ENCODE results near the gene CMC2.

Gene CMC2

DNA sequence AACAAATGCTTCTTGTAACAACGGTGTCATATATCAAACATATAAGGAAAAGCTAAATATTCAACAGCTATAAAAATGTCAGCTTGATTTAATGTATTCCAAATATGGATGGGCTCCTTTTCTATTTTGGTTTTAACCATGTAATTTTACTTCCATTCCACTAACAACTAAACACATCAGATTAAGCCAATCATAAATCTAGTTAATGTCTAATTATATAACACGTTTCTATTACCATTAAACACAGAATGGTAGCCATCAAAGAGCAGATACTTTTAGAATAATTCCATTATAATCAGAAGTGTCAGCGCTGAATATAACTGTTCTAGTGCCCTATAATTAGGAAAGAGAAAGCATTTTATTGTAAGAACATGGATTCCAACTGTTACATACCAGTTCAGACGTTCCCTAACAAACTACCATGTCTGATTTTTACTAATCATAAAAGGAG, 10.0 kb downstream of the CMC2 start:
- H2AFZ ChIP-seq (ENCODE audit: low read depth, low read length): no peak overlapping the region
- no peaks in the 10 kb centered on the region for H3K9me3 ChIP-seq (ENCODE audit: low read length)
- H3K4me1 ChIP-seq (ENCODE audit: insufficient read depth, low read length): peaks cover 4% of the 10 kb centered on the region
- no peak overlapping the region for H3K4me3 ChIP-seq (ENCODE audit: low read length)
- peaks cover 5% of the 10 kb centered on the region for H3K36me3 ChIP-seq (ENCODE audit: insufficient read depth, low read length)
- no peaks in the 10 kb centered on the region for H3K27me3 ChIP-seq (ENCODE audit: insufficient read depth, low read length)

DNA sequence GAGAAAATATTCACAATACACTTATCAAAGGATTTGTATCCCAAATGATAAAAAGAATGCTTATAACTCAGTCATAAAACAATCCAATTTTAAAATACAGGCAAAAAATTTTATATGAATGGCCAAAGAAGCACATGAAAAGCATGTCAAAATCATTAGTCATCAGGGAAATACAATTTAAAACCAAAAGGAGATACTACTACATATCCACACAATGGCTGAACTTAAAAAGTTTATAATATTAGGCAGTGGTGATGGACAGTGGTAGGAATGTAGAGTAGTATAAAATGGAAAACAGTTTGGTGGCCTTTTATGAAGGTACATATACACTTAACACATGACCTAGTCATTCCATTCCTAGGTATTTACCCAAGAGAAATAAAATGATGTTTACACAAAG, 12.2 kb downstream of the CMC2 start:
- Histone ChIP-seq H3K27me3 (ENCODE audit: insufficient read depth, low read length) (no peaks in the 10 kb centered on the region), H3K4me3 (ENCODE audit: low read length) (no peak overlapping the region), H3K4me1 (ENCODE audit: insufficient read depth, low read length) (peaks cover 4% of the 10 kb centered on the region), H3K9me3 (ENCODE audit: low read length) (no peaks in the 10 kb centered on the region), H3K36me3 (ENCODE audit: insufficient read depth, low read length) (peaks cover 9% of the 10 kb centered on the region), H2AFZ (ENCODE audit: low read depth, low read length) (no peak overlapping the region)

DNA sequence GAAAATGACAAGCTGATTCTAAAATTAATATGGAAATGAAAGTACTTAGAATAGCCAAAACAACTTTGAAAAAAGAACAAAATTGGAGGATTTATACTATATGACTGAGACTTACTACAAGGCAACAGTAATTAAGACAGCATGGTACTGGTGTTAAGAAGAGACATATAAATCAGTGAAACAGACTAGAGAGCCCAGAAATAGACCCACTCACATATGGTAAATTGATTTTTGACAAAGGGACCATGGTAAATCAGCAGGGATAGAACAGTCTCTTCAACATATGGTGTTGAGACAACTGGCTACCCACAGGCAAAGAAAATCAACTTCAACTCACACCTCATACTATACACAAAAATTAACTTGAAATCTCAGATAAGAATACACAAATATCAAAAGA, 12.9 kb downstream of the CMC2 start:
- no peaks in the 10 kb centered on the region for H3K9me3 ChIP-seq (ENCODE audit: low read length)
- no peaks in the 10 kb centered on the region for H3K27me3 ChIP-seq (ENCODE audit: insufficient read depth, low read length)
- peaks cover 9% of the 10 kb centered on the region for H3K36me3 ChIP-seq (ENCODE audit: insufficient read depth, low read length)
- H3K4me1 ChIP-seq (ENCODE audit: insufficient read depth, low read length): peaks cover 4% of the 10 kb centered on the region
- H2AFZ ChIP-seq (ENCODE audit: low read depth, low read length): no peak overlapping the region
- no peak overlapping the region for H3K4me3 ChIP-seq (ENCODE audit: low read length)

DNA sequence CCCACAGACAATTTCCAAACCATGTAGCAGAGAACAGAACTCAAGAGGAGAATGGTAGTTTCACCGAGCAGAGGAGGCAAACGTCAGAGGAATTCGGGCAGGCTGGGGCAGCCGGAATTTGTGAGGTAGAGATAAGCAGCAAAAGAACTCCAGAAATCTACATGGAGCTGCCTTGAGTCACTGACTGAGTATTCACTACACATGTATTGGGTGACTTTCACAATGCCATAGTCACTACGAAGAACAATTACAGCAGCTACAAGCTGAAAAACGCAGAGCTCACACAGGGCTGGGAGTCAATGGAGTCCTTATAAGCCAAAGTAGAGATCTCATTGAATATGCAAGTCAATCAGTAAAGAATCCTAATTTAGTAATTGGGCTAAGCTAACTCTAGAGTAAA, 13.4 kb downstream of the CMC2 start:
- Histone ChIP-seq H2AFZ (ENCODE audit: low read depth, low read length) (no peak overlapping the region), H3K27me3 (ENCODE audit: insufficient read depth, low read length) (no peaks in the 10 kb centered on the region), H3K4me3 (ENCODE audit: low read length) (no peak overlapping the region), H3K9me3 (ENCODE audit: low read length) (no peaks in the 10 kb centered on the region), H3K36me3 (ENCODE audit: insufficient read depth, low read length) (peaks cover 9% of the 10 kb centered on the region), H3K4me1 (ENCODE audit: insufficient read depth, low read length) (peaks cover 4% of the 10 kb centered on the region)

DNA sequence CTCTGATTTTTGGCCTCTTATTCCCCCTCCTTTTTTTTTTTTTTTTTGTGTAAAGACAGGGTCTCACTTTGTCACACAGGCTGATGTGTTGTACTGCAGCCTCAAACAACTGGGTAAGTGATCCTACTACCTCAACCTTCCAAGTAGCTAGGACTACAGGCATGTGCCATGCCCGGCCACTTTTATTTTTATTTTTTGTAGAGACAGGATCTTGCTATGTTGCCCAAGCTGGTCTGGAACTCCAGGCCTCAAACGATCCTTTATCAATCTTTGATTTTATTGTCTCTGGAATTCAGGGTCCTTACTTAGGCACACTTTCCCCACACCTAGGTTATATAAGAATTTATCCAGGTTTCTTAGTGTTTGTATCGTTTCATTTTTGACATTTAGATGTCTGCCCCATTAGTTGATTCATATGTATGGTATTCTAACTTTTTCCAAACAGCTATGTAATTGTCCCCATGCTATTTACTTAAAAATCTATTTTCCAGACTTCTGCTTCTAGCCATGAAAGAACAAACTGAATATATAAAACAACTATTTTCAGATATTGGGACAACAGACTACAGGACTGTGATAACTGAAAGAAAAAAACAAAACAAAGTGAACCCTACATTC, 13.9 kb downstream of the CMC2 start:
- no peaks in the 10 kb centered on the region for H3K9me3 ChIP-seq (ENCODE audit: low read length)
- no peaks in the 10 kb centered on the region for H3K27me3 ChIP-seq (ENCODE audit: insufficient read depth, low read length)
- no peak overlapping the region for H2AFZ ChIP-seq (ENCODE audit: low read depth, low read length)
- H3K4me1 ChIP-seq (ENCODE audit: insufficient read depth, low read length): peaks cover 4% of the 10 kb centered on the region
- H3K36me3 ChIP-seq (ENCODE audit: insufficient read depth, low read length): peaks cover 9% of the 10 kb centered on the region
- no peak overlapping the region for H3K4me3 ChIP-seq (ENCODE audit: low read length)

DNA sequence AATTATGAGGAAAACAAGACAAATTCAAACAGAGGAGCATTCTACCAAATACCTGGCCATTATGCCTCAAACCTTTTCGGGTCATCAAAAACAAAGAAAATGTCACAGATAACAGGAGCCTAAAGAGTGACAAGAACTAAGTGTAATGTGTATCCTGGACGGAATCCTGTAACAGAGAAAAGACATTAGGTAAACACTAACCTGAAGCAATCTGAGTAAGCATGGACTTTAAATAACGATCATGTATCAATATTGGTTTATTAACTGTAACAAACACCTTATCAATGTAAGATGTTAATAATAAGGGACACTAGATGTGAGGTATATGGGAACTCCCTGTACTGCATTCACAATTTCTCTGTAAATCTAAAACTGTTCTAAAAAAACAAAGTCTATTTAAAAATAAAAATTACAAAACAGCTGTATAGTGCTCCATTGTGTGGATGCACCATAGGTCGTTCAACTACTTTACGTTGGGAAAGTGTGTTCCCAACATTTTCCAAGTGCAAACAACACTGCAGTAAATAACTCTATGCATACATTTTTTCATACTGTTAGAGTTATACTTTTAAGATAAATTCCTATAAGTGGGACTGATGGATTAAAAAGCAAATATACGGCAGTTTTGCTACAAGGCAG, 14.8 kb downstream of the CMC2 start:
- peaks cover 4% of the 10 kb centered on the region for H3K4me1 ChIP-seq (ENCODE audit: insufficient read depth, low read length)
- H3K27me3 ChIP-seq (ENCODE audit: insufficient read depth, low read length): no peaks in the 10 kb centered on the region
- H2AFZ ChIP-seq (ENCODE audit: low read depth, low read length): no peak overlapping the region
- no peaks in the 10 kb centered on the region for H3K9me3 ChIP-seq (ENCODE audit: low read length)
- H3K36me3 ChIP-seq (ENCODE audit: insufficient read depth, low read length): peaks cover 9% of the 10 kb centered on the region
- H3K4me3 ChIP-seq (ENCODE audit: low read length): no peak overlapping the region

DNA sequence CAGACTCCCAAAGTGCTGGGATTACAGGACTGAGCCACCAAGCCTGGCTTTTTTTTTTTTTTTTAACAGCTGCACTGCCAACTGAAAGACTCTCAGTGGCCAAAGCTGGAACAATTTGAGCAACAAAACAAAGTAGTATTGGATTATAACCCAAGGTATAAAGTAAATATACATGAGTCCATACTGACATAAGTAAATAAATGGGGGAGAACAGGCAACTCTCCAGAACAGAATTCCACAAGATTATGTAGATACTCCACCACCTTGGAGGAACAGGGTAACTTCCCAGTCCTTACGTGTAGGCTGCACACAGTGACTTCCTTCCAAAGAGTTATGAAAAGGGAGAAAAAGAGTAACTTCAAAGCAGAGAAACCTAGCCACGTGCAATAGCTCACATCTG, 15.7 kb downstream of the CMC2 start:
- Histone ChIP-seq H2AFZ (ENCODE audit: low read depth, low read length) (no peak overlapping the region), H3K27me3 (ENCODE audit: insufficient read depth, low read length) (no peaks in the 10 kb centered on the region), H3K36me3 (ENCODE audit: insufficient read depth, low read length) (peaks cover 9% of the 10 kb centered on the region), H3K9me3 (ENCODE audit: low read length) (no peaks in the 10 kb centered on the region), H3K4me3 (ENCODE audit: low read length) (no peak overlapping the region), H3K4me1 (ENCODE audit: insufficient read depth, low read length) (peaks cover 4% of the 10 kb centered on the region)

DNA sequence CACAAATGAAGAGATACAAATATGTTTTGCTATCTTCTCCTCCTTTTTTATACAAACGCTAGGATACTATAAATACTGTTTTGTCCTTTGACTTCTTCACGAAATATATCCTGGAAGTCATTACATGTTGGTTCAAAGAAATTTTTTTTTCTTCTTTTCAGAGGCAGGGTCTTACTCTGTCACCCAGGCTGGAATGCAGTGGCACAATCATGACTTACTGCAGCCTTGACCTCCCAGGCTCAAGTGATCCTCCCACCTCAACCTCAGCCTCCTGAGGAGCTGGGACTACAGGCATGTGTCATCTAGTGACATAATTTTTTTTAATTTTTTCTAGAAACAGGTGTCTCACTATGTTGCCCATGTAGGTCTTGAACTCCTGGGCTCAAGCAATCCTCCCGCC, 16.1 kb downstream of the CMC2 start:
- Histone ChIP-seq H3K4me3 (ENCODE audit: low read length) (no peak overlapping the region), H3K27me3 (ENCODE audit: insufficient read depth, low read length) (no peaks in the 10 kb centered on the region), H3K36me3 (ENCODE audit: insufficient read depth, low read length) (peaks cover 9% of the 10 kb centered on the region), H2AFZ (ENCODE audit: low read depth, low read length) (no peak overlapping the region), H3K4me1 (ENCODE audit: insufficient read depth, low read length) (peaks cover 4% of the 10 kb centered on the region), H3K9me3 (ENCODE audit: low read length) (no peaks in the 10 kb centered on the region)

DNA sequence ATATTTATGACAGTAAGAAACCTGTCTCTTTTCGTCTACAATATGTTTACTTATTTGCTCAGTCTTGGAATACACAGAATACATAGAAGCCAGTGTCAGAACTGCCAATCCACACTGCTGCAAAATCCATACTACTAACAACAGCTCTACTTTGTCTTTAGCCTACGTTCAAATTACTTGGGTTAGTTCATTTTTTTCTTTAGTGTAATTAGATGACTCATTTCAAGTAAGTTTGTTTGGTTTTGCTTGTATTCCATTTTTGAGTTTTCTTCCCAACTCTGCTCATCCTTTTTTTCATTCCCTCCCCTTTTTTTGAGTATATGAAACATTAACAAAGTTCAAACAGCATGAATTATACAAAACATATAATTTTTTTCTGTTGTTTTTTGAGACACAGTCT, 16.9 kb downstream of the CMC2 start:
- no peak overlapping the region for H3K4me3 ChIP-seq (ENCODE audit: low read length)
- peaks cover 5% of the 10 kb centered on the region for H3K36me3 ChIP-seq (ENCODE audit: insufficient read depth, low read length)
- H3K9me3 ChIP-seq (ENCODE audit: low read length): no peaks in the 10 kb centered on the region

DNA sequence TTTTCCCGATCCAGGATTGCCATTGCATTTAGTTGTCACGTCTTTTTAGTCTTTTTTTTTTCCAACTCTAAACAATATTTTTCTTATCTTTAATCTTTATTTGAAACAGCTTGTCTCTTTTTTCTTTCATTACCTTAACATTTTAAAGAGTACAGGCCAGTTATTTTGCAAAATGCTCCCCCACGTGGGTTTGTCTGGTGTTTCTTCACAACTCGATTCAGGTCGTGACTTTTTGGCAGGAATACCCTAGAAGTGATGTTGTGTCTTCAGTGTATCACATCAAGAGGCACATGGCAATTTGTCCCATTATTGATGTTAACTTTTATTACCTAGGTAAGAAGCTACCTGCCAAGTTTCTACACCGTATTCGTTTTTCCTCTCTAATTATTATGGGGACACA, 17.9 kb downstream of the CMC2 start:
- Histone ChIP-seq H2AFZ (ENCODE audit: low read depth, low read length) (no peak overlapping the region), H3K4me1 (ENCODE audit: insufficient read depth, low read length) (peaks cover 4% of the 10 kb centered on the region), H3K27me3 (ENCODE audit: insufficient read depth, low read length) (no peaks in the 10 kb centered on the region), H3K36me3 (ENCODE audit: insufficient read depth, low read length) (peaks cover 5% of the 10 kb centered on the region), H3K9me3 (ENCODE audit: low read length) (no peaks in the 10 kb centered on the region), H3K4me3 (ENCODE audit: low read length) (no peak overlapping the region)

More for the DNA sequence above, 16.9 kb downstream of the CMC2 start:
- H2AFZ ChIP-seq (ENCODE audit: low read depth, low read length): no peak overlapping the region
- H3K4me1 ChIP-seq (ENCODE audit: insufficient read depth, low read length): peaks cover 4% of the 10 kb centered on the region
- no peaks in the 10 kb centered on the region for H3K27me3 ChIP-seq (ENCODE audit: insufficient read depth, low read length)

DNA sequence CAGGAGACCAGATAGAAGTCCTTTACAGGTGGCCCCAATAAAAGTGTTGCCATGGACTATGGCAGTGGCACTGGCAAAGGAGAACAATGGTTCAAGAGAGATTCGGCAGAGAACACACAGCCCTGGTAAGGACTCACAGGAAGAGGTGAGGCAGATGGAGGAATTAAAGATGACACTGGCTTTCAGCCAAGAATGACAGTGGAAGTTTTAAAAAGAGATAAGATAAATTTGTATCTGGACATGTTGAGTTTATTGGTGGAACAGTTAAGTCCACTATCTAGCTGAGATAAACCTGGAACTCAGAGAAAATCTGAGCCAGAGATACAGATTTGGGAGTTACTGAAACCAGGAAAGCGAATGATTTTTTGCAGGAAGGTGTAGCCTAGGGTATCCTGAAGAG, 20.1 kb downstream of the CMC2 start:
- Histone ChIP-seq H3K9me3 (ENCODE audit: low read length) (no peaks in the 10 kb centered on the region), H3K4me3 (ENCODE audit: low read length) (no peak overlapping the region), H3K4me1 (ENCODE audit: insufficient read depth, low read length) (no peaks in the 10 kb centered on the region), H2AFZ (ENCODE audit: low read depth, low read length) (no peak overlapping the region), H3K27me3 (ENCODE audit: insufficient read depth, low read length) (no peaks in the 10 kb centered on the region), H3K36me3 (ENCODE audit: insufficient read depth, low read length) (peaks cover 7% of the 10 kb centered on the region)

DNA sequence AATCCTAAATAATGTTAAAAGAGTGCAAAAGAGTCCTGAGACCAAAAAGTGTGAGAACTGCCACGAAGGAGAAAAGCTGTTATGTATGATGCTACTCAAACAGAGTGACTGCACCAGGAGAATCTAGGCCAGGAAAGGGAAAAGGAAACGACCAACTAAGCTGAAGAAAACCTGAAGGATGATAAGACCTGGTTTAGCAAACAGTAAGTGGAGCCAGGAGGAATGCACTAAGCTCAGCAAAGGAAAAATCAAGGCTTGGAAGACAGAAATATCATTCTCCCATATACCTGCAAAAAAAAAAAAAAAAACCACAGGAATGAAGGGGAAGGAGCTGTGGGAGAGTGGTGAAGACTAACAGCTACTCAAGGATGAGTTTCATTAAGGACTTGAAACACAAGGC, 21.1 kb downstream of the CMC2 start:
- Histone ChIP-seq H3K27me3 (ENCODE audit: insufficient read depth, low read length) (no peaks in the 10 kb centered on the region), H3K4me1 (ENCODE audit: insufficient read depth, low read length) (no peaks in the 10 kb centered on the region), H3K36me3 (ENCODE audit: insufficient read depth, low read length) (peaks cover 7% of the 10 kb centered on the region), H3K9me3 (ENCODE audit: low read length) (no peaks in the 10 kb centered on the region), H3K4me3 (ENCODE audit: low read length) (no peak overlapping the region), H2AFZ (ENCODE audit: low read depth, low read length) (no peak overlapping the region)

DNA sequence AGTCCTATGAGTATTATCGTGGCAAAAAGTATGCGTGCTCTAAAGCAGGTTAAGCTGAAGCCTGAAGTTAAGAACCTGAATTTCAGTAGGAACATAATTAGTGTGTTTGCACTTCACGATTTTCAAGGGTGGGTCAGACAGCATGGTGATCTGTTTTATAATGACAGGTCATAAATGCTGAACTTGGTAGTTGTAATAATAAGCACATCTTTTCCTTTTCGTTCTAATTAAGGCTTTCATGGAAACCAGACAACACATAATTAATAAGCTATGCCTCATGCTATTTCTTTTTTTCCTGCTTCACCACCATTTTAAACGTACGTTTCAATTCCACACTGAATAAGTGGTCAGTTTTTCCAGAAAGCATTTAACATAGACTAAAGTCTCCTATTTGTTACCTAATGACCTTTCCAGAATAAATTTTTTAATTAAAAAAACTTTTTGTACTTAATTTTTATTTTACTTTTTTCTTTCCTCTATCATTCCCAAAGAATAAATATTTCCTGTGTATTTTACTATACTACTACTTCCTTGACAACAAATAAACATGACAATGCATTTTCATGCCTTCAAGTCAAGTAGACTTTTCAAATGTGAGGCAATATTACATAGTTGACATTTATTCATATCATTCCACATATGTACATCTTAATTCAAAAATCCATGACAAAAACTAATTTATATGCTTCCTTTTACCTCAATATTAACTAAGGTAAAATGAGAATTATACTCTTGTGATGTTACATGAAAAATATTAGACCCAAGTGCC, 22.4 kb downstream of the CMC2 start:
- Histone ChIP-seq H3K36me3 (ENCODE audit: insufficient read depth, low read length) (peaks cover 13% of the 10 kb centered on the region), H3K4me3 (ENCODE audit: low read length) (no peak overlapping the region), H2AFZ (ENCODE audit: low read depth, low read length) (no peak overlapping the region), H3K27me3 (ENCODE audit: insufficient read depth, low read length) (no peaks in the 10 kb centered on the region), H3K9me3 (ENCODE audit: low read length) (no peaks in the 10 kb centered on the region), H3K4me1 (ENCODE audit: insufficient read depth, low read length) (no peaks in the 10 kb centered on the region)

Data from neuron (in vitro differentiated cells).